ENCODE measurements around the gene CCNL2.
A peak's percentile ranks its signal among the peaks of the same experiment; 100 is the strongest.
"Not testable (repeated sequence)": the region's sequence is repeated elsewhere in the genome, so short reads cannot be mapped to it uniquely, and the experiment has no call there.

CCNL2 gene

DNA sequence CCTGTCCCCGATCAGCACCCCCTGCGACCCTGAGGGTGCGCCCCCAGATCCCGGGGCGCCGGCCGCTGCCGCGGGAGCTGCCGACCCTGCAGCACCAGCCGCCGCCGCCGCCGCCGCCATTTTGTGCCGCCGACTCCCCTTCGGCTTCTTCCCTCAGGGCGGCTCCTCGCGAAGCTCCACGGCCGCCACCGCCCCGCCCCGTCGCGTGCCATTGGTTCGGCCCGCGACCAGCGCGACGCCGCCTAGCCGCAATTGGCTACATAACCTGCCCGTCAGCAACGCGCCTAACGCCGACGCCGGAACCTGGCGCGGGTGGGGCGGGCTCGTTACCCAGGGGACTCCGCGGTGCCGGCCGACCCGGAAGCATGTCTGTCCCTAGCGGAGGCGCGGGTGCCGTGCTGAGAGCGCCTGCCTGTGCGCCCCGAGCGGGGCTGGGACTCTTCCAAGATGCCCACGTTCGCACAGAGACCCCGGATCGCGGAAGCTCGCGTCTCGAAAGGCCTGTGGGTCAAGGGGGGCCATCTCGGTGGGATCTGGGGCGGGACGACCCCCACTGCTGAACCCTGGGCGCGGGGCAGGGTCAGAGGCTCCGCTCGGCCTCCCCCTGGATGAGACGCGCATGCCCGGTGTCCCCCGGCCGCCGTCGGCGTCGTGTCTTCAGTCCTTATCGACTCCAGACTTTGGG is at the start of gene CCNL2:
Gene CCNL2 (minus strand): TSS at position 149 of the 685 bp plus-strand sequence. CDS start 29 bp downstream, at position 120.
- peak; percentile 100 for DNase-seq

DNA sequence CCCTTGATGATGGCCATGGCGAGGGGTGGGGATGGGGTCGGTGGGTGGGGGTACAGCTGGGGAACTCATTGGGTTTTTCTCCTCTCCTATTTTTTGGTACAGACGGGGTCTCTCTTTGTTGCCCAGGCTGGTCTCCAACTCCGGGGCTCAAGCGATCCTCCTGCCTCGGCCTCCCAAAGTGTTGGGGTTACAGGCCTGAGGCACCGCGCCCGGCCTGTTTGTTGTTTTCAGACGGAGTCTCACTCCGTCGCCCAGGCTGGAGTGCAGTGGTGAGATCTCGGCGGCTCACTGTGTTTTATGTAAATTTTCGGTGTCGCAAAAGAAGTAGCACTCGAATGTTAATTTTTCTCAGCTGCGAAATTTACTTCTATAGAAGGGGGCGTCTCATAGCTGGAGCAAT is 47.5 kb upstream of the CCNL2 start:
- DNase-seq: not testable (repeated sequence)

DNA sequence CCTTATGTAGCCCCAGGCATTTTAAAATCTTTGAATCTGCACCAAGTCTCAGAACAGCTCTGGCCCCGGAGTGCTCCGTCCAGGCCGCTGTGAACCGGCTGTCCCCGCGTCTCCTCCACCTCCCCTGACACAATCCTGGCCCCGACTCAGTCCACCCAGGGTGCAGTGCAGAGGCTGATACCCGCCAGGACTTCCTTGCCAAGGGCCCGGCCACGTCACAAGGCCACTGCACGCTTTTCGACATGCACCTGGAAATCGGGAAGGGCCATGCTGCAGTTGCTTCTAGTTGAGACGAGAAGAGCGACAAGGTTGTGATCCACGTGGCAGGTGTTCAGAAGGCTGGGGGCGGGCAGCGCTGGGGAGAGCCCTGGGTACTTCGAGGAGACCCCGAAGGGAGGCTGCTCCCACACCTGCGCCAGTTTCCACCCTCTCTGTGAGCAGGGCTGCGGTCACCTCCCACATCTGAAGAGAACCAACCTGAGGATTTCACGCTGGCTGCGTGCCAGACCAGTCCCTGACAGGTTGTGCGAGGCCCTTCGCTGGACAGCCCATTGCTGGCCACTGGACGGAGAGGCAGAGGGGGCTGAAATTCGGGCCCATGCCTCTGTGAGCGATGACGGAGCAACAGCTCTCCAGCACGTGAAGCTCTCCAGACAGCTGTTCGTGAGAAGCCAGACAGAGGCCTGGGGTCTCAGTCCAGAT is 43.1 kb upstream of the CCNL2 start:
- no peak for DNase-seq

DNA sequence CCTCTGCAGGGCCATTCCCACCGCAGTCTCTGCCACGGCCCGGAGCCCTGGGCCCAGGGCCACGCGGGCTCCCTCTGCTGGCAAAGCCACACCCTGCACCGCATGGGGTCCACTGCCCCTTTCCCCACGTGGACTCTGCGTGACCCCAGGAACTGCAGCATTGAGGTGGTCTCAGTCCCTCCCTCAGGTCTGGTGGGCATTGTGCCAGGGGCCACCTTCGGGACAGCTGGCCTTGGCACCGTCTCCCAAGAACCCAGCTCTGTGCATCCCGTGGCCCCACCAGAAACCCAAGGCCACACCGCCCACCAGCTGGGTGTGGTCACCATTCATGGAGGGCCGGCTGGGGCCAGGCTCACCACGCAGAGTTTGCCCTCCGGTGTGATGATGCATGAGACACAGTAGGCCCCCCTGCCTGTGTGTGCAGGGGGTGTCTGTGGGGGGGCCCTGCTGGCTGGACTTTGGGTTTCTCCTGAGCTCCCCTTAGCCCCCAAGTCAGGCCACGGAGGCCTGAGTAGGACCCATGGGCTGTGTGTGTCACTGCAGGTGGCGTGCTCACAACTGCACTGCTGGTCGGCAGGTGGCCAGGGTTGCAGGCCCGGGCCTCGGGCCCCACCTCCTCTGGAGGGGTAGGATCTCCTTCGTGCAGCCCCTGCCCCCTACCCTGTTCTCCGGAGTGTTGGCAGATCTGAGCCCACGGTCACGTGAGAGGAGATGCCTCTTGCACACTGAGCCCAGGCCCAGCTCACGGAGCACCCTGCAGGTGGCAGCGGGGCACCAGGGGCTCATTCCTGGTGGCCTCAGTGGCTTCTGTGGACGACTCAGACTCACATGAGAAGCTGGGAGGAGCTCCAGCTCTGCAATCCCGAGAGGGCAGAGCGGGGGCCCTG is 42.1 kb upstream of the CCNL2 start:
- DNase-seq: peak; percentile 86

DNA sequence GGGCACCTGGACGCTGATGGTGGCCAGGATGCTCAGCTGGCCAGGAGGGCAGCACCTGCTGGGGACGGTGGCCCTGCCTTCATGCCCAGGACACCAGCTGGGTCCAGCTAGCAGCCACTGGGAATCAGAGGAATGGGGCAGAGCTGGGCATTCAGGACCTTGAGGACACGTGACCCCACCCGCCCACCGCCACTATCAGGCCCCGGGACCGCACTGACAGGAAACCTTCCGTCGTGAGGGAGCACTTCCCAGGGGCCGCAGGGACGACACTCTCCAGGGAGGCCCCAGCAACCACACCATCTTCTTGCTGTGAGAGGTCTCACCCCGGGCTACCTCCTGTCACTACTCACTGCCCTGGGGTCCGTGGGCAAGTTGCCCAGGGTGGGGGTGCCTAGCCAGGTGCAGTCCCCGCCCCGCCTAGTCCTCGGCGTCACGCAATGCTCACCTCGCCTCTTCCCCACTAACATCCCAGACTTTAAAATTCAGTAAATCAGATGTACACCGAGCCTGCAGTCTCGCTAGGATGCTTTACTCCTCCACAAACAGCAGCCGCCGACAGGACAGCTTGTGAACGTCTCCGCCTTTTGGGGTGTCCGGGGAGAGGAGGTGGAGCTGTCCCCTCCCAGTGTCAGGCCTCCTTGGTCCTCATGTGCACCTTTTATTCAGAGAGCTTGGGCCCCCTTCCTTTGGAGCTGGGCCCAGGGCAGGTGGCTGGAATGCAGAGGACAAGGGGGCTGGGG is 41.3 kb upstream of the CCNL2 start:
- no peak for DNase-seq

DNA sequence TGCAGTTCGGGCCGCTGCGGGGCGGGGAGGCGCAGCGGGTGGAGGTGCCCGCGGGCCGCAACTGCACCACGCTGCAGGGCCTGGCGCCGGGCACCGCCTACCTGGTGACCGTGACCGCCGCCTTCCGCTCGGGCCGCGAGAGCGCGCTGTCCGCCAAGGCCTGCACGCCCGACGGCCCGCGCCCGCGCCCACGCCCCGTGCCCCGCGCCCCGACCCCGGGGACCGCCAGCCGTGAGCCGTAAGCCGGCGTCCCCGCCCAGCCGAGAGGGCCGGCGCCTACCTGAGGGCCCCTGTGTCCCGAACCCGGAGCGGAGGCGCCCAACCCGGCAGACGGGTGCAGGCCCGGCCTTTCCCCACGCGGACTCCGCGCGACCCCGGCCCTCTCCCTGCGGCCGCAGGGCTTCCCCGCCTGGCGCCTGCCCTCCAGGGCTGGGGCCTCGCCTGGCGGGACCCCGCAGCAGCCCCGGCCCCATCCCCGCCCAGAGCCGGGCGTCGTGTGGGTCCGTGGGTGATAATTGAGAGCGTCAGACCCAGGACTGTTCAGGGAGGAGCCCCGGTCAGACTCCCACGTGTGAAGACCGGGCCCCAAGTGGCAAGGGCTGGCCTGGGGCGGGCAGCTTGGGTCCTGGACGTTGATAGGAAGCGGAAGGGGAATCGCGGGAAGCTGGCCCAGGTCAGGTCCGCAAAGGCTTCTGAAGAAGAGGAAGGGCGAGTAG is 40.6 kb upstream of the CCNL2 start:
- no peak for DNase-seq

DNA sequence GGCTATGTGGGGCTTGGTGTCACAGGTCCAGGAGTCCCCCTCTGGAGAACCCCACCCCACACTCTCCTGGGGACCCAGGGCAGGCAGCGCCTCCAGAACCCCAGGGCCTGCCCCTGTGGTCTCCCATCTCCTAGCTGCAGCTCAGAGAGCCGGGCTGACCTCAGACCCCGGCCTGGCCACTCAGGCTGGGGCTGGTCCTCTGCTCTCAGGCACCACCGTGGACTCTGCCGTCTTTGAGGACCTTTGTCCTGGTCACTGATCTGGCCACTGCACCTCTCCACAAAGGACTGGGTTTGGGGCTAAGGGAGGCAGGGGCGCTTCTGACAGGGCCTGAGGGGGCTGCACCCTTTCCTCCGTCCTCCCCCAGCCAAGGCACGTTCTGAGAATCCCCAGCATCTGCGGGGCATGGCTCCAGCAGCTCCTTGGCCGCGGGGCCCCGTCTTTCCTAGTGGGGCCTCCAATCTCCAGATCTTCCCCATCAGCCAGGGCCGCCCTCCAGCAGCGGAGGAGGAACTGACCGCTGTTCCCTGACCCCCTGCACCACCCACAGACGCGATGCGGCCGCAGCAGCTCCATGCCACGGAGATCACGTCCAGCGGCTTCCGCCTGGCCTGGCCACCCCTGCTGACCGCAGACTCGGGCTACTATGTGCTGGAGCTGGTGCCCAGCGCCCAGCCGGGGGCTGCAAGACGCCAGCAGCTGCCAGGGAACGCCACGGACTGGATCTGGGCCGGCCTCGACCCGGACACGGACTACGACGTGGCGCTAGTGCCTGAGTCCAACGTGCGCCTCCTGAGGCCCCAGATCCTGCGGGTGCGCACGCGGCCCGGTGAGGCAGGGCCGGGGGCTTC is 39.6 kb upstream of the CCNL2 start:
- DNase-seq: no peak

DNA sequence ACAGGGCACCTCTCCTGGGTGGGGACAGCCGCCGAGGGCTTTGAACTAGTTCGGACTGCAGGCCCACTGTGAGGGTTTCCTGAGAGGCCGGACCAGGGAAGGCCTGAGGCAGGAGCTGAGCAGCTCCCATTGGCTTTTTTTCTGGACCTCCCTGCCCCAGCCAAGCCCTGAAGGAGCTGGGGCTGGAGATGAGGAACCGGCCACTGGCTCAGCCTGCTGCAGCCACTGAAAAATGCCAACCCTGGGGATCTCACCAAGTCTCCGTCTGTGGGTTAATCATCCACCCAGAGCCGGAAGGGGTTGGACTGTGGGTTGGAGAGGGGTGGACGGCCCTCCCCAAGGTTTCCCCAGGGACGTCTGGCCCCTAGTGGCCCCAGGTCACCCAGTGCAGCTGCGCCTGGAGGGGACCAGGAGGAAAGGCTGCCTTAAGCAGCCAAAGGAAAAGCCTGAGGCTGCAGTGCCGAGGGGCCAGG is 38.8 kb upstream of the CCNL2 start:
- DNase-seq: no peak

DNA sequence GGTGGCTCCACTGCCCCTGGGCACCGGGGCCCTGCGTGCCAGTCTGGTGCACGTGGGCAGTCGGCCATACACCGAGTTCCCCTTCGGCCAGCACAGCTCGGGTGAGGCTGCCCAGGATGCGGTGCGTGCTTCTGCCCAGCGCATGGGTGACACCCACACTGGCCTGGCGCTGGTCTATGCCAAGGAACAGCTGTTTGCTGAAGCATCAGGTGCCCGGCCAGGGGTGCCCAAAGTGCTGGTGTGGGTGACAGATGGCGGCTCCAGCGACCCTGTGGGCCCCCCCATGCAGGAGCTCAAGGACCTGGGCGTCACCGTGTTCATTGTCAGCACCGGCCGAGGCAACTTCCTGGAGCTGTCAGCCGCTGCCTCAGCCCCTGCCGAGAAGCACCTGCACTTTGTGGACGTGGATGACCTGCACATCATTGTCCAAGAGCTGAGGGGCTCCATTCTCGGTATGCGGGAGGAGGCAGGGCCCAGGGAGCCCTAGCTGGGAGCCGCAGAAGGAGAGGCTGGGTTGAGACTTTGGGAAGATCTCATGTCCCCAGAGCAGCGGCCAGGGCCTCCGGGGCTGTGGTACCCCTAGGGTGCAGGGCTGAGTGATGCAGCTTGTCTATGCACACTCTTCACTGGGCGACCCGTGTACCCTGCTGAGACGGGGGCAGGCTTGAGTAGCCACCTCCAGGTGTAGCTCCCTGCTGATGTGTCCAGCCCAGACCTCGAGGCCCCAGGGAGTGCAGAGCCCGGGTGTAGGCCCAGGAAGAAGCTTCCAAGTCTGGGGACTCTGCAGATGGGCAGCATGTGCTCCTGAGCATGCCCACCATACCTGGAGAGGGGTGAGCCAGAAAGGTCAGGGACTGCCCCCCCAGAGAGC is 38.1 kb upstream of the CCNL2 start:
- no peak for DNase-seq

DNA sequence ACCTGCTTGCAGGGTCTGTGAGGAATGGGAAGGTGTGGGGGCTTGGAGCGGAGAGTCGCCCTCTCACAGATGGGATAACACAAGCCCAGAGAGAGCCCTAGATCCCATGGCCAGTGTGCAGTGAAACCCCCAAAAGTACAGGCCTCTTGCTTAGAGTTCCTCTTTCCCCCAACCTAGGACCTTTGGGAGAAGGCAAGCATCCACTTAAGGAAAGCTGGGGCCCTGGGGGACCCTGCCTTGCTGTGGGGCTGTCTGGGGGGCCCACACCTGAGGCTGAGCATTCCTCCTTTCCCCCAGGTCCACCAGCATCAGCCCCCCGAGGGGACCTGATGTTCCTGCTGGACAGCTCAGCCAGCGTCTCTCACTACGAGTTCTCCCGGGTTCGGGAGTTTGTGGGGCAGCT is 37.5 kb upstream of the CCNL2 start:
- no peak for DNase-seq

DNA sequence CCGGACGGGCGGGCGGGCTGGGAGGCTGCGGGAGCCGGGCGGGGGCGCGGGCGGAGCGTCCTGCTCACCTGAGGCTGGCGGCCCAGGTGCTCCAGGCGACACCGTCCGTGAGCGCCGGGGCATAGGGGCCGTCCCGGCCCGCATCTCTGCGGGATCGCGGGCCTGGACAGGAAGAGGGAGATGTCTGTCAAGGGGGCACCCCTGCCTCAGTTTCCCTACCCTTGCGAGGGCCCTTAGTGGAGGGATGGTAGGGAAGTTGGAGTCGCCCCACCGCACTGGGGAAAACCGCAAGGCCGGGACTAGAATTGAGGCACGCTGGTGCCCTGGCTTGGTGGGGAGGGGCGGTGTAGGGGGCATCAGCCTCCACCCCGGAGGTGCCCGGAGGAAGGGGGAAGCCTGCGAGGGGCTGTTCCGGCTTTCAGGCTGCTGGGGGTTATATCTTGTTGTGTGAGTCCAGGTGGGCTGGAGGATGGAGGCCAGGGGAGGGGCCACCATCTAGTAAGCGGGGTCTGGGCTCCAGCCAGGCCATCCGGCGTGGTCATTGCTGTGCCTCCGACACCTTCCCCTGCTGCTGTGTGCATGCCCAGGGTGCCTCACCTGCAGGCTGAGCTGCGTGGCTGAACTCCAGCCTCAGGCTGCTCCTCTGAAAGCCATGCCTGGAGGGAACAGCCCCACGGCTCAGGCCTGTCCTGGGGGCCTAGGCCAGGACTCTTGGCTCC is 36.9 kb upstream of the CCNL2 start:
- DNase-seq: no peak

DNA sequence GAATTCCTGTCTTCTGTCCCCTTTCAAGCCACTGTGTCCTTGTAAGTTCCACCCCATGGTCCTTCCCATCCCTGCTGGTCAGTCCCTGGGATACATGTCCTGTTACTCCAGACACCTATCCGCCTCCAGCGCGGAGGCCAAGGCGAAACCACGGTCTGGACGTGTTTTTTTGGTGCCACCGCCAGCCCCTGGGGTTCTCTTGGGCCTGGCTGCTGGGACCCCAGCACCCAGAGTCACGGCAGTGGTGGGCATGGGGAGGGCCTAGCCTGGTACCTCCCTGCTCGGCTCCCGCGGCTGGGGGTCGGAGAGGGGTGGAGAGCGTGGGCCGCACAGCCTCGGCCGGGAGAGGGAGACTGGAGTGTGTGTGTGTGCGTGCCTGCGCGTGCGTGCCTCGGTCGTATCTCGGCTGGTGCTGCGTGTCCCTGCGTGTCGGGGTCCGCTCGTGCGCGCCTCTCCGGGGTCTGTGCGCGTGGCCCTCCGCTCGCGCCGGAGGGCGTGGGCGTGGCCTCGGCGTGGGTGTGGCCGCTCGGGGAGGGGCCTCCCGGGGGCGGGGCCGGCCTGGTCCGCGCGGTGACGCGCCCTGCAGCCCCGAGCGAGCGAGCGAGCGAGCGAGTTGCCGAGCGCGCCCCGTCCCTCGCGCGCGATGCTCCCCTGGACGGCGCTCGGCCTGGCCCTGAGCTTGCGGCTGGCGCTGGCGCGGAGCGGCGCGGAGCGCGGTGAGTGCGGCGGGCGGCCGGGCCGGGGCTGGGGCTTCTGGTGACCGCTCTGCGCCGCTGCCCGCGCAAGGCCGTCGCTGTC is 36.2 kb upstream of the CCNL2 start, which contains the start of gene VWA1:
Gene VWA1 (plus strand): TSS at position 585 of the 798 bp plus-strand sequence. CDS start 59 bp downstream, at position 644.
- DNase-seq: peak; percentile 86

DNA sequence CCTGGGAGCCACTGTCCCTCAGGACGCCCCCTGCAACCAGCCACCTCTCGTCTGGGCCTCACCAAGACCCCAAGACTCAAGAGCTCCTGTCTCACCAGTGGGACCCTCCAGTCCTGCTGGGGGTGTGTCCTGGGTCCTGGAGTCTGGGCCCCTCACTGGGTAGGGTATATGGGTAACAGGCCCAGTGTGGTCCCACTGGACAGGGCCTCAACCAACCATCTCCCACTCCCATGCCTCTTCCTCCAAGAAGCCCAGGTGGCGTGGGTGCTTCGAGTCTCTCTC is 35.6 kb upstream of the CCNL2 start:
- DNase-seq: no peak

DNA sequence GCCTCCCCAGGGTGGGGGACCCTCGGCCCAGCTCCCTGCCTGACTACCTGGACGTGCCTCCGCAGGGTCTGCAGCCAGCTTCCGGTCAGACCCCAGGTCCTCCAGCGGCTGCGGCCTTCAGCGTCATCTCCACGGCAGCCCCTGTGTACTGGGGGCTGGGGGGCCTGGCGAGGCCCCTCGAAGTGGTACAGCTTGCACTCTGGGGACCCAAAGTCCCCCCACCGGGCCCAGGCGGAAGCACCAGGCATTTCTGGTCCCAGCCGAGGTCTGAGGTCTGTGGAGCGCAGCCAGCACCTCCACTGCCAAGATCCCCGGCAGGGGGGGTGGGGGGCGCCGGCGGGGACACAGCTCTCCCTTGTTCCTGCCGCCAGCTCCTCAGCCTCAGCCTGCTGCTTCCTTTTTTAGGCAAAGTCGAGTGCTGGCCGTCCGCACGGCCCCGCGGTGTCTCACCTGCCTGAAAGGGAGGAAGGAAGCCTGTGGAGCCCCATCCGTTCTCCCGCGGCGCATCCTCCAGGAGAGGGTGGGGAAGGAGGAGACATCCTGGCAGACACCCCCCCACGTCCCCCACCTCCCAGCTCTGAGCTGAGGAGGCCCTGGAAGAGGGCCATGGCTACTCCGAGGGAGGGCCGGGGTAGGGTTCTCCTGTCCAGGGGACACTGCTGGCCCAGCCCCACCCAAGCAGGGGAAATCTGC is 35.1 kb upstream of the CCNL2 start:
- DNase-seq: no peak

DNA sequence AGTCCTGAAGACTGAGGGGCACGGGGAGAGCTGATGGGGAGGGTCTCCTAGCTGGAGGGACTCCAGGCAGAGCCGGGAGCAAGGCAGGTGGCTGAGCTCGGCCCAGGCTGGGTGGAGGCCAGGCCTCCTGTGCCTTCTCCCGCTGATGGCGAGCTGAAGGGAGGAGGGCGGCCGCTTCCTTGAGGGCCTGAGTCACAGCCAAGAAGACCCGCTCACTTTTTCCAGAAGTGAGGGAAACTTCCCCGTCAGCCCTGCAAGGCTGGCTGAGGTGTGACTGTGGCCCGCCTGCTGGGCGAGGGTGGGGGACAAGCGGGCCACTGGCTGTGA is 34.6 kb upstream of the CCNL2 start:
- DNase-seq: peak; percentile 78

DNA sequence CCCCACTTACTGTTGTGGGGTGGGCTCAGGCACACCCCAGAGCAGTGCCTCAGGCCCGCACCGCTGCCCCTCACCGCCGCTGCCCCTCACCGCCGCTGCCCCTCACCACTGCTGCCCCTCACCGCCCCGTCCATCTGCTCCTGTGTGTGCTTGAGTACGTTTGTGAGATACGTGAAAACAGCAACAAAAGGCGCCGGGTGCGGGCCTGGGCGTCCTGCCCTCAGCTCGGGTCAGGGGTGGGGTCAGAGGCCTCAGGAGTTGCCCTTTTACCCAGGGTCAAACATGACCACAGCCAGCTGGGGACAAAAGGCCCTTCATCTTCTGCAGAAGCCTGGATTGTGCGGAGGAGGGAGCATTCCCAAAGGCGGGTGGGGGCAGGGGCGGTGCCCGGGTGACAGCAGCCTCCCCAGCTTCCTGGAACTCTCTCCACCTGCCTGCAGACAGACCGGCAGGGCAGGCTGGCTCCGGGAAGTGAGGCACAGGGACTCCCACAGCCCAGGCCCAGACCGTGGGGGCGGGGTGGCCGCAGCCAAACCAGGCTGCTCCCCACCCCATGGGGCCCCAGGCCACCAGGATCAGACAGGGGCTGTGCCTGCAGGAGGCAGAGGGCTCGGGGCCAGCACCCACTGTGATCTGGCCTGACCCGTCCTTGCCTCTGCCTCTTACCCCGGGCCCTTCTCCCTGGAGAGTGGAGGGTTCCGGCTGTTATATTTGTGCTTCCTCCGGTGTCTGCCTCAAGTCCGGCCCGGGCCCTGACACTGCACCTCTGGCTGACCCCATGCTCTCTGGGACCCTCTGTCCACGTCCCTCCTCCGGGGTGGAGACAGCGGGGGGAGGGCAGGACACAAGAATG is 34.0 kb upstream of the CCNL2 start:
- DNase-seq: no peak

All from activated effector memory CD4-positive, alpha-beta T cell treated with anti-CD3 and anti-CD28 coated beads, Interleukin-2, amount 50 U/mL, for 16 hours (primary cell).